HEK293 (cell line): Measurements from ENCODE around the gene YWHAQ.
A peak's percentile ranks its signal among the peaks of the same experiment; 100 is the strongest.

ENCODE experiments used
- CTCF ChIA-PET: fragments of 350-600 bp; formaldehyde crosslinking; extraction: SDS; loops from one replicate; lab custom pipeline; 2021; ENCODE audit warnings: antibody characterized with exemption; lab: Yijun Ruan, JAX
- POLR2A ChIA-PET: fragments of 300-600 bp; formaldehyde crosslinking; extraction: SDS; loops from one replicate; lab custom pipeline; 2020; ENCODE audit warnings: antibody characterized with exemption, inconsistent platforms; lab: Yijun Ruan, JAX
- H3K27ac ChIP-seq: fragments of 200-500 bp; sonication (Bioruptor generic); 2 replicates; pipeline ENCODE4 v1.5.1; 2014; ENCODE audit warnings: low read depth, low read length, control low read depth, inconsistent platforms; ENCODE audit errors: extremely low read depth
- H3K36me3 ChIP-seq, 2 experiments: fragments of 200-500 bp in 1 of 2; sonication (Bioruptor generic) in 1 of 2; 1 replicate in 1 of 2; 2 replicates in 1 of 2; pipeline ENCODE4 v1.5.1; 2014 to 2017; ENCODE audit warnings: inconsistent platforms in 2 of 2, low read length in 2 of 2; ENCODE audit not compliant: control insufficient read depth in 2 of 2, insufficient read depth in 1 of 2
- H3K4me1 ChIP-seq: fragments of 200-500 bp; sonication (Bioruptor generic); 2 replicates; pipeline ENCODE4 v1.5.1; 2014; ENCODE audit warnings: mild to moderate bottlenecking, low read length, inconsistent platforms; ENCODE audit not compliant: control insufficient read depth, insufficient read depth
- H3K4me3 ChIP-seq: 2 replicates; pipeline ENCODE4 v1.5.1; 2011; ENCODE audit warnings: low read depth, mild to moderate bottlenecking, control low read depth, low read length, moderate library complexity
- H3K9me3 ChIP-seq: fragments of 200-500 bp; sonication (Bioruptor generic); 2 replicates; pipeline ENCODE4 v1.5.1; 2014; ENCODE audit warnings: low read depth, low read length, inconsistent platforms; ENCODE audit not compliant: control insufficient read depth, insufficient read depth
- CTCF ChIP-seq: fragments of 450-650 bp; formaldehyde crosslinking; IDR thresholded peaks from 2 replicates; pipeline ENCODE4 v1.5.1; 2016; ENCODE audit warnings: missing biosample characterization, missing genetic modification characterization
- KLF1 ChIP-seq: fragments of 450-650 bp; formaldehyde crosslinking; IDR thresholded peaks from 2 replicates; pipeline ENCODE4 v1.5.1; 2016; ENCODE audit warnings: missing biosample characterization, missing genetic modification characterization
- OSR2 ChIP-seq: fragments of 450-650 bp; formaldehyde crosslinking; IDR thresholded peaks from 2 replicates; pipeline ENCODE4 v1.5.1; 2016; ENCODE audit warnings: missing biosample characterization, missing genetic modification characterization
- PRDM1 ChIP-seq: fragments of 450-650 bp; formaldehyde crosslinking; IDR thresholded peaks from 2 replicates; pipeline ENCODE4; 2016; ENCODE audit warnings: missing biosample characterization, missing genetic modification characterization
- REPIN1 ChIP-seq: fragments of 450-650 bp; formaldehyde crosslinking; IDR thresholded peaks from 2 replicates; pipeline ENCODE4 v1.5.1; 2017; ENCODE audit warnings: missing biosample characterization, missing genetic modification characterization, low read depth
- SP2 ChIP-seq: fragments of 450-650 bp; formaldehyde crosslinking; IDR thresholded peaks from 2 replicates; pipeline ENCODE4 v1.5.1; 2016; ENCODE audit warnings: missing biosample characterization, missing genetic modification characterization
- SP7 ChIP-seq: fragments of 450-650 bp; formaldehyde crosslinking; IDR thresholded peaks from 2 replicates; pipeline ENCODE4 v1.5.1; 2016; ENCODE audit warnings: missing biosample characterization, missing genetic modification characterization
- ZBTB17 ChIP-seq: fragments of 450-650 bp; formaldehyde crosslinking; IDR thresholded peaks from 2 replicates; pipeline ENCODE4 v1.5.1; 2016; ENCODE audit warnings: missing biosample characterization, missing genetic modification characterization
- ZFHX2 ChIP-seq: fragments of 450-650 bp; formaldehyde crosslinking; conservative IDR thresholded peaks from 2 replicates; pipeline ENCODE4 v1.5.1; 2016; ENCODE audit warnings: missing biosample characterization, missing genetic modification characterization
- ZIC2 ChIP-seq: fragments of 450-650 bp; formaldehyde crosslinking; IDR thresholded peaks from 2 replicates; pipeline ENCODE4 v1.5.1; 2016; ENCODE audit warnings: missing biosample characterization, missing genetic modification characterization
- ZNF169 ChIP-seq: fragments of 450-650 bp; formaldehyde crosslinking; IDR thresholded peaks from 2 replicates; pipeline ENCODE4 v1.5.1; 2016; ENCODE audit warnings: missing biosample characterization, missing genetic modification characterization
- ZNF211 ChIP-seq: fragments of 450-650 bp; formaldehyde crosslinking; IDR thresholded peaks from 2 replicates; pipeline ENCODE4 v1.5.1; 2016; ENCODE audit warnings: low read depth, missing biosample characterization, missing genetic modification characterization
- ZNF248 ChIP-seq: fragments of 450-650 bp; formaldehyde crosslinking; IDR thresholded peaks from 2 replicates; pipeline ENCODE4 v1.5.1; 2017; ENCODE audit warnings: missing biosample characterization, missing genetic modification characterization
- ZNF274 ChIP-seq, 2 experiments: fragments of 200-500 bp in 1 of 2; fragments of 450-650 bp in 1 of 2; sonication (Bioruptor generic) in 1 of 2; formaldehyde crosslinking in 1 of 2; IDR thresholded peaks; 2 replicates each; pipeline versions ENCODE4 v1.5.1 to v1.6.1; 2014 to 2016; ENCODE audit warnings: borderline replicate concordance in 1 of 2, inconsistent platforms in 1 of 2, low read length in 1 of 2, missing biosample characterization in 1 of 2, missing genetic modification characterization in 1 of 2
- ZNF610 ChIP-seq: fragments of 450-650 bp; formaldehyde crosslinking; IDR thresholded peaks from 2 replicates; pipeline ENCODE4 v1.5.1; 2016; ENCODE audit warnings: missing biosample characterization, missing genetic modification characterization, borderline replicate concordance
- ZNF660 ChIP-seq: fragments of 450-650 bp; IDR thresholded peaks from 2 replicates; pipeline ENCODE4 v1.5.1; 2018; ENCODE audit warnings: missing biosample characterization, mild to moderate bottlenecking, missing genetic modification characterization
- TF ChIP-seq, protein P1 (sequence below): fragments of 450-650 bp; formaldehyde crosslinking; conservative IDR thresholded peaks from 2 replicates; pipeline ENCODE4 v1.5.1; 2016; ENCODE audit warnings: low read depth, missing biosample characterization, missing genetic modification characterization

The YWHAQ gene

GRCh38 chr2:9657083-9657482 lies 26.3 kb upstream of the YWHAQ start (continued):
- TF ChIP-seq, protein P1, sequence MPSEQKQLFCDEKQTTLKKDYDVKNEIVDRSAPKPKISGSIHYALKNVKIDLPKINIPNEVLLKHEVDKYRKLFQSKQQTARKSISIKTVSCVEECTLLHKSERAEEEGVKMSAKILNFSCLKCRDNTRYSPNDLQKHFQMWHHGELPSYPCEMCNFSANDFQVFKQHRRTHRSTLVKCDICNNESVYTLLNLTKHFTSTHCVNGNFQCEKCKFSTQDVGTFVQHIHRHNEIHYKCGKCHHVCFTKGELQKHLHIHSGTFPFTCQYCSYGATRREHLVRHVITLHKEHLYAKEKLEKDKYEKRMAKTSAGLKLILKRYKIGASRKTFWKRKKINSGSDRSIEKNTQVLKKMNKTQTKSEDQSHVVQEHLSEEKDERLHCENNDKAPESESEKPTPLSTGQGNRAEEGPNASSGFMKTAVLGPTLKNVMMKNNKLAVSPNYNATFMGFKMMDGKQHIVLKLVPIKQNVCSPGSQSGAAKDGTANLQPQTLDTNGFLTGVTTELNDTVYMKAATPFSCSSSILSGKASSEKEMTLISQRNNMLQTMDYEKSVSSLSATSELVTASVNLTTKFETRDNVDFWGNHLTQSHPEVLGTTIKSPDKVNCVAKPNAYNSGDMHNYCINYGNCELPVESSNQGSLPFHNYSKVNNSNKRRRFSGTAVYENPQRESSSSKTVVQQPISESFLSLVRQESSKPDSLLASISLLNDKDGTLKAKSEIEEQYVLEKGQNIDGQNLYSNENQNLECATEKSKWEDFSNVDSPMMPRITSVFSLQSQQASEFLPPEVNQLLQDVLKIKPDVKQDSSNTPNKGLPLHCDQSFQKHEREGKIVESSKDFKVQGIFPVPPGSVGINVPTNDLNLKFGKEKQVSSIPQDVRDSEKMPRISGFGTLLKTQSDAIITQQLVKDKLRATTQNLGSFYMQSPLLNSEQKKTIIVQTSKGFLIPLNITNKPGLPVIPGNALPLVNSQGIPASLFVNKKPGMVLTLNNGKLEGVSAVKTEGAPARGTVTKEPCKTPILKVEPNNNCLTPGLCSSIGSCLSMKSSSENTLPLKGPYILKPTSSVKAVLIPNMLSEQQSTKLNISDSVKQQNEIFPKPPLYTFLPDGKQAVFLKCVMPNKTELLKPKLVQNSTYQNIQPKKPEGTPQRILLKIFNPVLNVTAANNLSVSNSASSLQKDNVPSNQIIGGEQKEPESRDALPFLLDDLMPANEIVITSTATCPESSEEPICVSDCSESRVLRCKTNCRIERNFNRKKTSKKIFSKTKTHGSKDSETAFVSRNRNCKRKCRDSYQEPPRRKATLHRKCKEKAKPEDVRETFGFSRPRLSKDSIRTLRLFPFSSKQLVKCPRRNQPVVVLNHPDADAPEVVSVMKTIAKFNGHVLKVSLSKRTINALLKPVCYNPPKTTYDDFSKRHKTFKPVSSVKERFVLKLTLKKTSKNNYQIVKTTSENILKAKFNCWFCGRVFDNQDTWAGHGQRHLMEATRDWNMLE: no peak
- TF ChIP-seq CTCF (tag by site-specific recombination): no peak
- no peak for TF ChIP-seq SP2 (tag by site-specific recombination)
- TF ChIP-seq REPIN1 (tag by site-specific recombination): no peak
- no peak for TF ChIP-seq ZNF211 (tag by site-specific recombination)
- TF ChIP-seq ZNF660 (tag by site-specific recombination): no peak
- TF ChIP-seq KLF1 (tag by site-specific recombination): no peak

- peak; percentile 65; the same call in 1 of the 2 replicates for TF ChIP-seq ZIC2 (tag by site-specific recombination)
- no peak for TF ChIP-seq ZNF248 (tag by site-specific recombination)
- TF ChIP-seq ZNF169 (tag by site-specific recombination): no peak
- peak; percentile 20; the same call in 1 of the 2 replicates for TF ChIP-seq SP7 (tag by site-specific recombination)
- TF ChIP-seq ZNF610 (tag by site-specific recombination): no peak
- 0 out of 2 replicates have a peak, but pooled peaks have one; percentile 20 for TF ChIP-seq OSR2 (tag by site-specific recombination)
- TF ChIP-seq PRDM1: peak; percentile 56; the same call in 1 of the 2 replicates
- TF ChIP-seq ZBTB17: 0 out of 2 replicates have a peak, but pooled peaks have one; percentile 11
- Histone ChIP-seq H3K9me3 (no peaks in the 10 kb centered on the region), H3K4me1 (peaks cover 11% of the 10 kb centered on the region), H3K36me3 (no peaks in the 10 kb centered on the region), H3K4me3 (no peak overlapping the region), H3K27ac (no peak overlapping the region; the same call in 1 of the 2 replicates)
- CTCF ChIA-PET: no interaction called here
- POLR2A ChIA-PET: interaction anchor here (2.0 kb wide), 1 partner anchor 26 kb away, joined by 10 read pairs; the partner anchor contains the start of gene YWHAQ
Observed at GRCh38 chr2:9656270-9656766, 25.5 kb upstream of the YWHAQ start.

DNA sequence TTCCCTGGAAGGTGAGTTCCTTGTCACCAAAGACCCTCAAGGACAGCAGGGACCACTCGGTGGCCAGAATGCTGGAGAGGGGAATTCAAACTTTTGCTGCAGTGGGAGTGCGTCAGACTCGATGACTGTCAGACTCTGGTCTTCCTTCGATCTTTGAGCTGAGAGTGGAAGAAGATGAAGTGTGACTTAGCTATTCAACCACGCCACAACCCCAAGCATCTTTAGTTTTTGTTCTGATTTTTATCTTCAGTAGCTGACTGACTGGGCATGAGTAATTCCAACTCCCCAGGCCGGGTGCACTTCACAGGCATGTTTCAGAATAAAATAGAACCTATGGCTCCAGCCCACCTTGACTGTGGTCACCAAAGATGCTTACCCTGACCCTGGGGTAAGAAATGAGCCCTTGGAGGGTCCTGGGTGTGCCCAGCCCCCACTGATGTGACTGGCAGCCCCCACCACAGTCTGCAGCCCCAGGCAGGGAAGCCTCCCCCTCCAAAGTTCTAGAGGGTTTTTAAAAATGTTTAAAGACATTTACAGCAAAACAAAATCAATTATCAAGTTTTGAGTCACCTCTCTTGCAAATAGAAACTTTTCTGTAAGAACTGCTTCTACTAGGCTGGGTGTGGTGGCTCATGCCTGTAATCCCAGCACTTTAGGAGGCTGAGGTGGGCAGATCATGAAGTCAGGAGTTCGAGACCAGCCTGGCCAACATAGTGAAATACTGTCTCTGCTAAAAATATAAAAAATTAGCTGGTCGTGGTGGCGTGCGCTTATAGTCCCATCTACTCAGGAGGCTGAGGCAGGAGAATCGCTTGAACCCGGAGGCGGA lies 24.9 kb upstream of the YWHAQ start:
- H3K4me3 ChIP-seq: no peak overlapping the region
- H3K27ac ChIP-seq: no peak overlapping the region
- H3K4me1 ChIP-seq: peaks cover 11% of the 10 kb centered on the region
- TF ChIP-seq ZFHX2: 0 out of 2 replicates have a peak, but pooled peaks have one; percentile 6
- no peak for TF ChIP-seq ZNF274 (IDR thresholded peaks at IDR 0.05; ENCODE audit: low read length)
- no peak for TF ChIP-seq ZNF274 (tag by site-specific recombination; IDR thresholded peaks at IDR 0.05; ENCODE audit: borderline replicate concordance)
- H3K9me3 ChIP-seq: no peaks in the 10 kb centered on the region
- ChIA-PET CTCF (no interaction called here), POLR2A (interaction anchor here (0.8 to 2.3 kb wide), 2 partner anchors 25 to 1365 kb away, joined by 3 to 12 read pairs; partner anchors contain the start of gene YWHAQ)
- no peaks in the 10 kb centered on the region for H3K36me3 ChIP-seq
